GM12874 (cell line): Measurements from ENCODE around the gene ALCAM.

Source experiments
- CTCF ChIP-seq: IDR thresholded peaks from 2 replicates; pipeline ENCODE4 v1.5.1; 2011; ENCODE audit warnings: low read depth, mild to moderate bottlenecking, control low read depth, low read length, moderate library complexity; ENCODE audit not compliant: insufficient read depth

Gene ALCAM

GRCh38 chr3:105367063-105367405 lies 325 bp downstream of the ALCAM start:
- TF ChIP-seq CTCF = no peak

GRCh38 chr3:105367406-105368213 lies 901 bp downstream of the ALCAM start:
- TF ChIP-seq CTCF = no peak

- TF ChIP-seq CTCF = no peak
Observed at GRCh38 chr3:105368566-105369499, 2.1 kb downstream of the ALCAM start.

- TF ChIP-seq CTCF = peak; percentile 63
Observed at GRCh38 chr3:105369500-105370371, 3.0 kb downstream of the ALCAM start.

GRCh38 chr3:105373383-105373782 lies 6.7 kb downstream of the ALCAM start:
- no peak for TF ChIP-seq CTCF

GRCh38 chr3:105375750-105376511 lies 9.2 kb downstream of the ALCAM start:
- TF ChIP-seq CTCF = no peak
